GM12873 (cell line): ENCODE measurements around the gene ARMC12.

ENCODE experiments used
- CTCF ChIP-seq: IDR thresholded peaks from 2 replicates; pipeline ENCODE4 v1.5.1; 2012; ENCODE audit warnings: low read depth, mild to moderate bottlenecking, moderate library complexity, low read length, control low read depth; ENCODE audit not compliant: insufficient read depth; ENCODE audit errors: missing control alignments

ARMC12 gene

GRCh38 chr6:35698858-35699257 is 38.0 kb upstream of the ARMC12 start:
- TF ChIP-seq CTCF = no peak

GRCh38 chr6:35703554-35703953 is 33.3 kb upstream of the ARMC12 start:
- TF ChIP-seq CTCF = no peak

GRCh38 chr6:35706468-35706867 is 30.4 kb upstream of the ARMC12 start:
- TF ChIP-seq CTCF = no peak

- TF ChIP-seq CTCF = no peak
These were observed 29.0 kb upstream of the ARMC12 start for GRCh38 chr6:35707714-35708407.

GRCh38 chr6:35708585-35708984 is 28.2 kb upstream of the ARMC12 start:
- no peak for TF ChIP-seq CTCF

- no peak for TF ChIP-seq CTCF
These were observed 26.5 kb upstream of the ARMC12 start for GRCh38 chr6:35710241-35710847.

GRCh38 chr6:35711731-35712130 is 25.1 kb upstream of the ARMC12 start:
- TF ChIP-seq CTCF = no peak
